HG03460 (cell line): ENCODE results near the gene SMAD2.
"Not testable (repeated sequence)": the region's sequence is repeated elsewhere in the genome, so short reads cannot be mapped to it uniquely, and the experiment has no call there.

Experiments used
- ATAC-seq: cut with Tn5 transposase; IDR thresholded peaks from one replicate; pipeline ENCODE4 v1.9.1; 2021; ENCODE audit not compliant: unreplicated experiment

The SMAD2 gene

GRCh38 chr18:47930199-47930930 is at the start of gene SMAD2:
Gene SMAD2, minus strand, starts transcription at chr18:47930659. Its CDS starts 33,903 bp downstream, at chr18:47896756.
- ATAC-seq: peak; percentile 51

- ATAC-seq: no peak
These were observed 49.2 kb upstream of the SMAD2 start for GRCh38 chr18:47979611-47980200.

GRCh38 chr18:47978603-47979002 is 48.1 kb upstream of the SMAD2 start:
- ATAC-seq: no peak

GRCh38 chr18:47978141-47978540 is 47.7 kb upstream of the SMAD2 start:
- no peak for ATAC-seq

- ATAC-seq: no peak
These were observed 45.2 kb upstream of the SMAD2 start for GRCh38 chr18:47975701-47976100.

- no peak for ATAC-seq
These were observed 44.6 kb upstream of the SMAD2 start for GRCh38 chr18:47975105-47975504.

GRCh38 chr18:47970664-47971531 is 40.4 kb upstream of the SMAD2 start:
- no peak for ATAC-seq

- ATAC-seq: no peak
These were observed 39.4 kb upstream of the SMAD2 start for GRCh38 chr18:47969816-47970215.

GRCh38 chr18:47968721-47969120 is 38.3 kb upstream of the SMAD2 start:
- no peak for ATAC-seq

GRCh38 chr18:47968006-47968676 is 37.7 kb upstream of the SMAD2 start:
- ATAC-seq: no peak

GRCh38 chr18:47964053-47964452 is 33.6 kb upstream of the SMAD2 start:
- no peak for ATAC-seq

GRCh38 chr18:47961003-47961402 is 30.5 kb upstream of the SMAD2 start:
- ATAC-seq: not testable (repeated sequence)

- peak; percentile 92 for ATAC-seq
These were observed 23.0 kb upstream of the SMAD2 start for GRCh38 chr18:47953471-47953931.

GRCh38 chr18:47950511-47950910 is 20.1 kb upstream of the SMAD2 start:
- no peak for ATAC-seq

- ATAC-seq: no peak
These were observed 18.7 kb upstream of the SMAD2 start for GRCh38 chr18:47949202-47949601.

- ATAC-seq: no peak
These were observed 16.4 kb upstream of the SMAD2 start for GRCh38 chr18:47946889-47947288.

GRCh38 chr18:47944972-47945852 is 14.8 kb upstream of the SMAD2 start:
- ATAC-seq: no peak

GRCh38 chr18:47936952-47937351 is 6.5 kb upstream of the SMAD2 start:
- no peak for ATAC-seq

- ATAC-seq: no peak
These were observed 5.0 kb upstream of the SMAD2 start for GRCh38 chr18:47935321-47936055.
